A549 (cell line): Measurements from ENCODE around the gene GPRIN1. TPM values are rescaled to one million over a fixed set of nuclear protein-coding genes. Genes with fewer than 3 reads are reported as not detected.
A peak's percentile ranks its signal among the peaks of the same experiment; 100 is the strongest.

Experiments
- ATAC-seq, 2 experiments: fragments of 200-7000 bp in 1 of 2; fragments of >200 bp in 1 of 2; cut with Nextera tagmentation in 1 of 2; cut with Tn5 transposase in 1 of 2; 3 replicates each; pipeline versions ENCODE4 v1.8.0 to v1.9.1; 2018 to 2020; ENCODE audit warnings: mild to moderate bottlenecking in 1 of 2, moderate library complexity in 1 of 2
- CTCF ChIA-PET: fragments of 300-600 bp; sonication (Branson Sonifier 250); formaldehyde crosslinking; extraction: SDS; loops from one replicate; lab custom pipeline; 2021; ENCODE audit warnings: antibody characterized with exemption, inconsistent platforms; lab: Yijun Ruan, JAX
- POLR2A ChIA-PET: fragments of 350-600 bp; formaldehyde crosslinking; extraction: SDS; loops from one replicate; lab custom pipeline; 2021; ENCODE audit warnings: antibody characterized with exemption, inconsistent platforms; lab: Yijun Ruan, JAX
- DNase-seq, 2 experiments: peaks; one replicate each; pipeline versions ENCODE4 v3.0.0 to v3.0.0-alpha.2; 2011 to 2016; ENCODE audit warnings: low read depth in 1 of 2, low spot score in 1 of 2
- FAIRE-seq: peaks from 2 replicates; lab custom pipeline; 2011; peaks lifted over from hg19 to GRCh38; lab: Jason Lieb, UNC
- H3K27ac ChIP-seq, 2 experiments: fragments of >200 bp; sonication (Bioruptor Twin); formaldehyde crosslinking; 3 replicates each; pipeline ENCODE4 v1.5.1; 2016 to 2017
- H3K4me1 ChIP-seq: fragments of >200 bp; sonication (Bioruptor Twin); formaldehyde crosslinking; 3 replicates; pipeline ENCODE4 v1.6.1; 2016
- H3K4me2 ChIP-seq: fragments of >200 bp; sonication (Bioruptor Twin); formaldehyde crosslinking; 3 replicates; pipeline ENCODE4 v1.6.1; 2016
- H3K4me3 ChIP-seq: fragments of >200 bp; sonication (Bioruptor Twin); formaldehyde crosslinking; 3 replicates; pipeline ENCODE4 v1.5.1; 2016
- H3K9me3 ChIP-seq: fragments of >200 bp; sonication (Bioruptor Twin); formaldehyde crosslinking; 3 replicates; pipeline ENCODE4 v1.6.1; 2016
- ATOH8 ChIP-seq: fragments of 250-450 bp; sonication (Bioruptor Pico); IDR thresholded peaks from 2 replicates; pipeline ENCODE4 v1.5.0; 2020; ENCODE audit warnings: low read depth, mild to moderate bottlenecking, moderate library complexity
- E2F6 ChIP-seq: IDR thresholded peaks from 2 replicates; pipeline ENCODE4 v1.6.1; 2012; ENCODE audit warnings: low read depth, borderline replicate concordance
- EP300 ChIP-seq, 2 experiments: fragments of >200 bp; sonication (Bioruptor Twin); formaldehyde crosslinking; IDR thresholded peaks; 2 replicates in 1 of 2; 3 replicates in 1 of 2; pipeline ENCODE4 v1.6.1; 2016 to 2017
- HES2 ChIP-seq: fragments of >200 bp; sonication (Bioruptor Twin); formaldehyde crosslinking; IDR thresholded peaks from 2 replicates; pipeline ENCODE4 v1.6.1; 2016
- HOXA7 ChIP-seq: fragments of 250-450 bp; sonication (Bioruptor Pico); IDR thresholded peaks from 2 replicates; pipeline ENCODE4 v1.5.0; 2020; ENCODE audit warnings: mild to moderate bottlenecking, moderate library complexity
- HOXB13 ChIP-seq: fragments of 250-450 bp; sonication (Bioruptor Pico); IDR thresholded peaks from 2 replicates; pipeline ENCODE4 v1.5.0; 2020; ENCODE audit warnings: low read depth, mild to moderate bottlenecking, moderate library complexity
- HOXB5 ChIP-seq: fragments of 250-450 bp; sonication (Bioruptor Pico); IDR thresholded peaks from 2 replicates; pipeline ENCODE4 v1.5.0; 2020; ENCODE audit warnings: mild to moderate bottlenecking, moderate library complexity
- MAX ChIP-seq: IDR thresholded peaks from 2 replicates; pipeline ENCODE4 v1.6.1; 2012
- MAZ ChIP-seq: fragments of 150-350 bp; IDR thresholded peaks from 2 replicates; pipeline ENCODE4 v1.6.1; 2014; ENCODE audit warnings: antibody characterized with exemption, low read depth, low read length, borderline replicate concordance
- NR3C1 ChIP-seq: fragments of >200 bp; sonication (Bioruptor Twin); formaldehyde crosslinking; IDR thresholded peaks from 3 replicates; pipeline ENCODE4 v1.6.1; 2017
- PBX3 ChIP-seq: IDR thresholded peaks from 2 replicates; pipeline ENCODE4 v1.6.1; 2012
- PHF8 ChIP-seq: fragments of 200-600 bp; sonication (generic); IDR thresholded peaks from 2 replicates; pipeline ENCODE4 v1.6.1; 2016; ENCODE audit warnings: low read depth, mild to moderate bottlenecking, antibody characterized with exemption, moderate library complexity, borderline replicate concordance
- POLR2A ChIP-seq: IDR thresholded peaks from 2 replicates; pipeline ENCODE4 v1.6.1; 2012; ENCODE audit warnings: mild to moderate bottlenecking, low read length
- RARB ChIP-seq: fragments of 250-450 bp; sonication (Bioruptor Pico); IDR thresholded peaks from 2 replicates; pipeline ENCODE4 v1.8.0; 2021; ENCODE audit warnings: mild to moderate bottlenecking, moderate library complexity
- REST ChIP-seq: fragments of 200-600 bp; sonication (generic); IDR thresholded peaks from 2 replicates; pipeline ENCODE4 v1.6.1; 2016; ENCODE audit warnings: antibody characterized with exemption, mild to moderate bottlenecking, moderate library complexity
- RNF2 ChIP-seq: fragments of 200-600 bp; sonication (generic); IDR thresholded peaks from 2 replicates; pipeline ENCODE4 v1.6.1; 2016; ENCODE audit warnings: low read depth, mild to moderate bottlenecking, antibody characterized with exemption, moderate library complexity, borderline replicate concordance
- SMC3 ChIP-seq: fragments of >200 bp; sonication (Bioruptor Twin); formaldehyde crosslinking; IDR thresholded peaks from 3 replicates; pipeline ENCODE4 v1.6.1; 2018; ENCODE audit warnings: inconsistent platforms
- SREBF2 ChIP-seq: fragments of 450-650 bp; IDR thresholded peaks from 2 replicates; pipeline ENCODE4 v1.6.1; 2014; ENCODE audit warnings: mild to moderate bottlenecking, moderate library complexity
- ZNF302 ChIP-seq: fragments of 250-450 bp; sonication (Bioruptor Pico); IDR thresholded peaks from 2 replicates; pipeline ENCODE4 v1.9.0; 2021; ENCODE audit warnings: inconsistent platforms, mild to moderate bottlenecking, moderate library complexity
- ZSCAN20 ChIP-seq: fragments of 250-450 bp; sonication (Bioruptor Pico); IDR thresholded peaks from 2 replicates; pipeline ENCODE4 v1.8.0; 2022; ENCODE audit warnings: mild to moderate bottlenecking, moderate library complexity
- WGBS: methylation state at CpG from one replicate; pipeline ENCODE4 v1.1.6; 2017; ENCODE audit errors: missing lambda C conversion rate; 5-methylcytosine and 5-hydroxymethylcytosine counted together
- polyA plus RNA-seq, 4 experiments: library from polyadenylated mRNA; depleted of rRNA in 3 of 4; stranded (reverse); fragments of >200 nt; fragmentation: RNase III in 1 of 4; extraction: RNeasy Plus Mini Kit Qiagen cat#74134 plus additional on column Dnase treatment in 1 of 4; gene quantifications; 2 replicates in 3 of 4; 3 replicates in 1 of 4; pipeline ENCODE4 v1.2.3, GENCODE V29; 2011 to 2017

The GPRIN1 gene
- polyA plus RNA-seq, 2 of the 4 experiments (the other 2 are of a cell fraction), result 3.1 to 6.7 TPM

- Histone ChIP-seq H3K4me1 (peaks cover 8% of the 10 kb centered on the region; the same call in 1 of the 3 replicates), H3K4me3 (peak overlapping the region; percentile 53), H3K27ac (peak overlapping the region in 1 of 2 experiments; percentile 65; a peak in 2 of 6 replicates), H3K4me2 (peak overlapping the region; percentile 100), H3K9me3 (no peaks in the 10 kb centered on the region)
- ChIA-PET CTCF (interaction anchor here (0.8 to 4.1 kb wide), 7 partner anchors 9 to 57 kb away, joined by 3 to 15 read pairs (median 4); no protein-coding TSS in a partner anchor), POLR2A (interaction anchor here (1.4 to 4.0 kb wide), 2 partner anchors 9 to 17 kb away, joined by 5 to 24 read pairs; partner anchors contain the start of gene TSPAN17)
- TF ChIP-seq EP300 (IDR thresholded peaks at IDR 0.05) (no peak), HOXA7 (CRISPR knock-in tag) (no peak), ZNF302 (CRISPR knock-in tag) (no peak), RNF2 (0 out of 2 replicates have a peak, but pooled peaks have one; percentile 11), NR3C1 (no peak)
- FAIRE-seq (no peak), DNase-seq (no peak), ATAC-seq (no peak)
- WGBS, result 44% methylated on average over 20 of the region's 20 CpGs
Measured at GRCh38 chr5:176630681-176631222, 20.8 kb upstream of the GPRIN1 start.

GRCh38 chr5:176629853-176630680, 20.1 kb upstream of the GPRIN1 start, which contains the start of the genes EIF4E1B and SNCB:
Gene EIF4E1B, plus strand, starts transcription at chr5:176630675. Its CDS starts 12,113 bp downstream, at chr5:176642788.
Gene SNCB, minus strand, starts transcription at chr5:176630534. Its CDS starts 880 bp downstream, at chr5:176629654.
- FAIRE-seq, result no peak
- H3K27ac ChIP-seq, result peak within 1 kb of the TSS in 1 of 2 experiments; percentile 65; a peak in 2 of 6 replicates
- peak; percentile 75 to 92 for ATAC-seq
- peak; percentile 37 to 64 for DNase-seq
- H3K4me2 ChIP-seq, result peak within 1 kb of the TSS; percentile 100
- peak within 1 kb of the TSS; percentile 53 for H3K4me3 ChIP-seq
- no peak for TF ChIP-seq MAZ
- peak; percentile 64; the same call in 1 of the 2 replicates for TF ChIP-seq PBX3
- TF ChIP-seq, all 56 proteins: peak for 1
- peaks cover 8% of the 10 kb centered on the region; the same call in 1 of the 3 replicates for H3K4me1 ChIP-seq
- ChIA-PET POLR2A (interaction anchor here (1.4 to 4.0 kb wide), 2 partner anchors 8 to 17 kb away, joined by 5 to 24 read pairs; partner anchors contain the start of gene TSPAN17), CTCF (interaction anchor here (0.6 to 4.1 kb wide), 9 partner anchors 9 to 363 kb away, joined by 3 to 15 read pairs (median 3); no protein-coding TSS in a partner anchor)
- no peaks in the 10 kb centered on the region for H3K9me3 ChIP-seq
- 11% methylated on average over 33 of the region's 94 CpGs for WGBS

- FAIRE-seq, result no peak
- Histone ChIP-seq H3K27ac (no peak overlapping the region), H3K9me3 (no peaks in the 10 kb centered on the region), H3K4me2 (peak overlapping the region; percentile 100), H3K4me3 (peak overlapping the region; percentile 53; the same call in 1 of the 3 replicates), H3K4me1 (peaks cover 8% of the 10 kb centered on the region; the same call in 1 of the 3 replicates)
- ATAC-seq, result no peak
- POLR2A ChIA-PET, result interaction anchor here (4.0 kb wide), 1 partner anchor 18 kb away, joined by 24 read pairs; the partner anchor contains the start of gene TSPAN17
- CTCF ChIA-PET, result interaction anchor here (0.7 to 4.1 kb wide), 7 partner anchors 8 to 364 kb away, joined by 3 to 15 read pairs (median 4); no protein-coding TSS in a partner anchor
- WGBS, result 83% methylated on average over 19 of the region's 34 CpGs
- DNase-seq, result no peak
- TF ChIP-seq E2F6, result no peak
- no peak for TF ChIP-seq ATOH8
- no peak for TF ChIP-seq ZNF302 (CRISPR knock-in tag)
- no peak for TF ChIP-seq REST
- TF ChIP-seq HOXB13 (CRISPR knock-in tag), result no peak
- TF ChIP-seq HOXB5 (CRISPR knock-in tag), result no peak
- TF ChIP-seq HES2, result no peak
- TF ChIP-seq SMC3, result no peak
- no peak for TF ChIP-seq PBX3
- no peak for TF ChIP-seq MAZ
- TF ChIP-seq RARB (CRISPR knock-in tag), result no peak
- TF ChIP-seq ZSCAN20 (CRISPR knock-in tag), result no peak
- no peak for TF ChIP-seq SREBF2
- TF ChIP-seq MAX, result no peak
- TF ChIP-seq POLR2A, result no peak
- no peak for TF ChIP-seq PHF8
Measured at GRCh38 chr5:176629317-176629852, 19.4 kb upstream of the GPRIN1 start.
